ENCODE results near the gene GRIK1.

Gene GRIK1

DNA sequence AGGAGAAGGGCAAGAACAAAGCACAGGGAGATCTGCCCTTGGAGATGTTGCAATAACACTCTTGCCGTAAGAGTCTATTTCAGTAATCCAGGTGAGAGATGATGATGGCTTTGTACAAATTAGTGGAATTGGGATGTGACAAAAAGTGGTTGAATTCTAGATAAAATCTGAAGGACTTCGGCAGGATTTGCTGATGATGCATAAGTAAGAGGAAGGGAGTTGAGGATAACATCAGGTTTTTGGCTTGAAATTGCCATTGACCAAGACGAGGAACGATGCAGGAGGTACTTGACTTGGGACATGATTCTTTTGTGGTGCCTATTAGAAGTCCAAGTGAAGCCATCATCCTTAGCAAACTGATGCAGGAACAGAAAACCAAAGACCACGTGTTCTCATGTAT lies 238.1 kb downstream of the GRIK1 start:
- no peak overlapping the region for H3K4me3 ChIP-seq (ENCODE audit: low read length in 2 of 2)
- H3K27me3 ChIP-seq (ENCODE audit: control insufficient read depth in 1 of 2, insufficient read depth in 2 of 2, low read length in 2 of 2) = no peaks in the 10 kb centered on the region

DNA sequence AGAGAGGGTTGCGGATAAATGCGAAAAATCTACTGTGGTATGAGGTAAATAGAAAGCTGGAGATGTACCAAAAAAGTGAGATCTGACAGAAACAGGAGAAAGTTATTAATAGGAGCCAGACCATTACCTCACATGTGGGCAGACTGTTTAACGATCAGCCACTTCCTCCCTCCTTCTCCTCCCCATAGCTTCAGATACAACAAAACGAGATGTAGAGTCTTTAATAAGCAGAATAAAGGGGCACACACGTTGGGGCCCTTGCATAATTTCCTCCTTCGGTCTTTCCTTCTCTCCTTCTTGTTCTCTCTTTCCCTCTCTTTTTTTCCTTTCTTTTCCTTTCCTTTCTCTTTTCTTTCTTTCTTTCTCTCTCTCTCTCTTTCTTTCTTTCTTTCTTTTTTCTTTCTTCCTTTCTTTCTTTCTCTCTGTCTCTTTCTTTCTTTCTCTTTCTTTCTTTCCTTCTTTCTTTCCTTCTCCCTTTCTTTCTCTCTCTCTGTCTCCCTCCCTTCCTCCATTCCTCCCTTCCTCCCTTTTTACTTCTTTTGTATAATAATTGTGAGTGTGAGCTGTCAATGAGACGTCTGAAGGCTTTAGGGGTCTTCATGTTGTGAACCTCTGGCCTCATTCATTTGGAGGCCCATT lies 242.1 kb downstream of the GRIK1 start:
- H3K4me1 ChIP-seq (ENCODE audit: control insufficient read depth, insufficient read depth, low read length) = no peaks in the 10 kb centered on the region
- H3K4me3 ChIP-seq (ENCODE audit: low read length in 2 of 2) = no peak overlapping the region
- H3K27ac ChIP-seq (ENCODE audit: low read length) = no peak overlapping the region
- H3K9me3 ChIP-seq (ENCODE audit: control insufficient read depth in 2 of 2, low read length in 2 of 2) = peaks cover 0 to 4% of the 10 kb centered on the region in 2 donors
- H3K27me3 ChIP-seq (ENCODE audit: control insufficient read depth in 1 of 2, insufficient read depth in 2 of 2, low read length in 2 of 2) = no peaks in the 10 kb centered on the region
- no peaks in the 10 kb centered on the region for H3K36me3 ChIP-seq (ENCODE audit: control insufficient read depth in 2 of 2, insufficient read depth in 2 of 2, low read length in 2 of 2)
- no peak overlapping the region for H3K9ac ChIP-seq (ENCODE audit: low read length in 2 of 2)

More for the DNA sequence above, 238.1 kb downstream of the GRIK1 start:
- H3K4me1 ChIP-seq (ENCODE audit: control insufficient read depth, insufficient read depth, low read length) = no peaks in the 10 kb centered on the region
- H3K9ac ChIP-seq (ENCODE audit: low read length in 2 of 2) = no peak overlapping the region
- peaks cover 2 to 4% of the 10 kb centered on the region in 2 donors for H3K9me3 ChIP-seq (ENCODE audit: control insufficient read depth in 2 of 2, low read length in 2 of 2)
- no peak overlapping the region for H3K27ac ChIP-seq (ENCODE audit: low read length)
- no peaks in the 10 kb centered on the region for H3K36me3 ChIP-seq (ENCODE audit: control insufficient read depth in 2 of 2, insufficient read depth in 2 of 2, low read length in 2 of 2)

DNA sequence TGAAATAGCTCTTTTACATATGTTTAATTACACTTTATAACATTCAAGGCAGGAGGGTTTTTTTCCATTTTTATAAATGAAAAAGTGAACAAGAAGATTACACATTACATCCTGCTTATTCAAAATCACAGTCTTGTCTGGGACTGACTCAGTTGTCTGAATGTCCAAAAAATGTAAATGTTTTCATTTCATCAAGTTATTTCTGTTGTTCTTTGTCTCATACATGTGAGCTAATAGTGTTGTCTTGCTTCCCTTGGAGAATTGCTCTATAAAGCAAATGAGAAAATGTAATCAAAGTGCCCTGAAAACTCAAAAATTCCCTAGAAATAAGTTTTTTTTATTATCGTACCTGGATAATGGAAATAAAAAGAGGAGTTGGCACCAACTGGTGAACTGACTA lies 242.9 kb downstream of the GRIK1 start:
- Histone ChIP-seq H3K4me1 (ENCODE audit: control insufficient read depth, insufficient read depth, low read length) (no peaks in the 10 kb centered on the region), H3K9ac (ENCODE audit: low read length in 2 of 2) (no peak overlapping the region), H3K27me3 (ENCODE audit: control insufficient read depth in 1 of 2, insufficient read depth in 2 of 2, low read length in 2 of 2) (no peaks in the 10 kb centered on the region), H3K4me3 (ENCODE audit: low read length in 2 of 2) (no peak overlapping the region), H3K36me3 (ENCODE audit: control insufficient read depth in 2 of 2, insufficient read depth in 2 of 2, low read length in 2 of 2) (no peaks in the 10 kb centered on the region), H3K27ac (ENCODE audit: low read length) (no peak overlapping the region), H3K9me3 (ENCODE audit: control insufficient read depth in 2 of 2, low read length in 2 of 2) (peaks cover 0 to 4% of the 10 kb centered on the region in 2 donors)

DNA sequence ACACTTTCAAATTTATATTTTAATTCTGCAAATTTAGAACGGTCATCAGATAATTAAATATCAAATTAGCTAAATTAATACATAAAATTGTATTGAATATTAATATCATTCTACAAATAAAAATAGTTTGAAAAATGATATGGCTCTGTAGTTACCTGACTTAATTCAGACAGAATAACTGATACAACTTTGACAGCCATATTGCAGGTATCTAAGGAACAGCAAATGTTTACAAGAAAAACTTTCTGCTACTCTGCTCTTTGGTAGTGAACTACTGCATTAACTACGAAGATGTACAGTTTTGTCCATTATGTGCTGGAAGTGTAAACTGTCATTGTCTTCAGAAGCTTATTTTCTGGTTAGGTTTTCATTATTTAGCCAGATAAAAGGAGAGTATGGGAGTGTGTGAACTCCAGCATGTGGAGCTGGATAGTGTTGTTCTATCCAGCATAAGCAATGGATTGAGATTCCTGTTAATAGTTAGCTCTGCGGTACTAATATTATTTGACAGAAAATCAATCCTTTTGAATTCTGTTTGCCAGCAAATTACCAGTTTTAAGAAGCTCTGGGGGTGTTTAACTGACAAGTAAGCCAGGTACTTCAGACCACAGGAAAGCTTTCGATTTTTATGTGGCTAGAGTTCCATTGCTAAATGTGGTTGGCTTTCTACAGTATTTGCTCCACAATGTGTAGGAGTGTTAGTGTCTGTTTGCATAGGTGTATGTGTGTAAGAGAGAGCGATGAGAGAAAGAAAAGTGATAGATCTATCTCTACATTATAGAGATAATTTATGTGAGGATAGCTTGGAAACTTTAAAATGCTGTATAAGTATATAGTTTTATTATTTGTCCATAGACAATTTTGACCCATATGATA lies 247.9 kb downstream of the GRIK1 start:
- H3K4me1 ChIP-seq (ENCODE audit: control insufficient read depth, insufficient read depth, low read length) = no peaks in the 10 kb centered on the region
- no peak overlapping the region for H3K4me3 ChIP-seq (ENCODE audit: low read length in 2 of 2)
- H3K9ac ChIP-seq (ENCODE audit: low read length in 2 of 2) = no peak overlapping the region
- H3K36me3 ChIP-seq (ENCODE audit: control insufficient read depth in 2 of 2, insufficient read depth in 2 of 2, low read length in 2 of 2) = no peaks in the 10 kb centered on the region
- no peaks in the 10 kb centered on the region for H3K9me3 ChIP-seq (ENCODE audit: control insufficient read depth in 2 of 2, low read length in 2 of 2)
- no peaks in the 10 kb centered on the region for H3K27me3 ChIP-seq (ENCODE audit: control insufficient read depth in 1 of 2, insufficient read depth in 2 of 2, low read length in 2 of 2)
- no peak overlapping the region for H3K27ac ChIP-seq (ENCODE audit: low read length)

DNA sequence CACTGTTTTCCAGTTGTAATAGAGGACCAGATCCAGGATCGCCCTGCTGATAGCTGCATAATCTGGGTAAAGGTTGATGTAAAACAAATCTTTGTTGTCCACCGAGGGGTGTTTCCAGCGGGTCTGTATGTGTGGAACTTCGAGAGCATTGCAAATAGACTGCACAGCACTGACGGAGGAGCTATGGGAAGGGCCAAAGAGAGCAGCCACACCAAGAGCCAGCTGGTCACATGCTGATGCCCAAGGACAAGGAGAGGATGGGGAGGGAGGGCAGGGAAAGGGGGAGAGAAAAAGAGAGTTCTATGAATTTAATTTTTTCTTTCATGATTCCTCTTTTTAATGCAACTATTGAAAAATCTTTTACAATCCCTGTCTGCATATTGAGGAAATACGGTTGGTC lies 250.0 kb downstream of the GRIK1 start:
- no peaks in the 10 kb centered on the region for H3K27me3 ChIP-seq (ENCODE audit: control insufficient read depth in 1 of 2, insufficient read depth in 2 of 2, low read length in 2 of 2)
- H3K9me3 ChIP-seq (ENCODE audit: control insufficient read depth in 2 of 2, low read length in 2 of 2) = no peaks in the 10 kb centered on the region
- H3K27ac ChIP-seq (ENCODE audit: low read length) = no peak overlapping the region
- no peak overlapping the region for H3K4me3 ChIP-seq (ENCODE audit: low read length in 2 of 2)
- H3K9ac ChIP-seq (ENCODE audit: low read length in 2 of 2) = no peak overlapping the region
- no peaks in the 10 kb centered on the region for H3K36me3 ChIP-seq (ENCODE audit: control insufficient read depth in 2 of 2, insufficient read depth in 2 of 2, low read length in 2 of 2)
- H3K4me1 ChIP-seq (ENCODE audit: control insufficient read depth, insufficient read depth, low read length) = no peaks in the 10 kb centered on the region

DNA sequence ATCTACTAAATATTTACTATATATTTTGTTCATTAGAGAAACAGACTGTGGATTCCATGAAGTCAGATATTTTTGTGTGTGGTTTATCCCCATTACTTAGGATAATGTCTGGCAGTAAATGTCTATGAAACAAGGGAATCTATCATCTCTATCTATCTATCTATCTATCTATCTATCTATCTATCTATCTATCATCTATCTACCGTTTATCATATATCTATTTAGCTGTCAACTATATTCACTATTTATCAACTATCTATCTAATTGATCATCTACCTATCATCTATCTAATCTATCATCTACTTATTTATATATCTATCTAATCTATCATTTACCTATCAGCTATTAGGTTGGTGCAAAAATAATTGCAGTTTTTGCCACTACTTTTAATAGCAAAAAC lies 255.7 kb downstream of the GRIK1 start:
- Histone ChIP-seq H3K27ac (ENCODE audit: low read length) (no peak overlapping the region), H3K27me3 (ENCODE audit: control insufficient read depth in 1 of 2, insufficient read depth in 2 of 2, low read length in 2 of 2) (no peaks in the 10 kb centered on the region), H3K9ac (ENCODE audit: low read length in 2 of 2) (no peak overlapping the region), H3K4me3 (ENCODE audit: low read length in 2 of 2) (no peak overlapping the region), H3K4me1 (ENCODE audit: control insufficient read depth, insufficient read depth, low read length) (no peaks in the 10 kb centered on the region), H3K9me3 (ENCODE audit: control insufficient read depth in 2 of 2, low read length in 2 of 2) (peaks cover 0 to 2% of the 10 kb centered on the region in 2 donors), H3K36me3 (ENCODE audit: control insufficient read depth in 2 of 2, insufficient read depth in 2 of 2, low read length in 2 of 2) (no peaks in the 10 kb centered on the region)

DNA sequence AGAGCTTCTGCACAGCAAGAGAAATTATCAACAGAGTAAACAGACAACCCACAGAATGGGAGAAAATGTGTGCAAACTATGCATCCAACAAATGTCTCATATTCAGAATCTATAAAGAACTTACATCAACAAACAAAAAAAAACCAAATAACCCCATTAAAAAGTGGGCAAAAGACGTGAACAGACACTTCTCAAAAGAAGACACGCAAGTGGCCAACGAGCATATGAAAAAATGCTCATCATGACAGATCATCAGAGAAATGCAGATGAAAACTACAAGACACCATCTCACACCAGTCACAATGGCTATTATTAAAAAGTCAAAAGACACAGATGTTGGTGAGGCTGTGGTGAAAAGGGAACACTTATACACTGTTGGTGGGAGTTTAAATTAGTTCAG lies 257.0 kb downstream of the GRIK1 start:
- Histone ChIP-seq H3K27ac (ENCODE audit: low read length) (no peak overlapping the region), H3K9me3 (ENCODE audit: control insufficient read depth in 2 of 2, low read length in 2 of 2) (peaks cover 0 to 2% of the 10 kb centered on the region in 2 donors), H3K4me3 (ENCODE audit: low read length in 2 of 2) (no peak overlapping the region), H3K27me3 (ENCODE audit: control insufficient read depth in 1 of 2, insufficient read depth in 2 of 2, low read length in 2 of 2) (no peaks in the 10 kb centered on the region), H3K36me3 (ENCODE audit: control insufficient read depth in 2 of 2, insufficient read depth in 2 of 2, low read length in 2 of 2) (no peaks in the 10 kb centered on the region), H3K4me1 (ENCODE audit: control insufficient read depth, insufficient read depth, low read length) (no peaks in the 10 kb centered on the region), H3K9ac (ENCODE audit: low read length in 2 of 2) (no peak overlapping the region)

DNA sequence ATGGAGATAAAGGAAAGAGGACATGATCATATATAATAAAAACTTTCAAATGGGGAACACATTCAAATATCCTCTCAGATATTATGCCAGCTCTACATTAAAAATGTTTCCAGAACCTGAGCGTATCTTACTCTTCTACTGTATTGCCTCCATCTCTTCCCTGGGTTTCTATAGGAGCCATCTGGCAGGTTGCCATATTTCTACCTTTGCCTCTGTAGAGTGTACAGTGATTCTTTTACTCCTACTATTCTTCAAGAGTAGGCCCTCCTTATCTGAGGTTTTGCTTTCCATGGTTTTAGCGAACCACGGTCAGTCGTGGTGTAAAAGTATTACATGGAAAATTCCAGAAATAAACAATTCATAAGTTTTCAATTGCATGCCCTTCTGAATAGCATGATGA lies 259.5 kb downstream of the GRIK1 start:
- Histone ChIP-seq H3K27ac (ENCODE audit: low read length) (no peak overlapping the region), H3K4me3 (ENCODE audit: low read length in 2 of 2) (no peak overlapping the region), H3K4me1 (ENCODE audit: control insufficient read depth, insufficient read depth, low read length) (no peaks in the 10 kb centered on the region), H3K9ac (ENCODE audit: low read length in 2 of 2) (no peak overlapping the region), H3K36me3 (ENCODE audit: control insufficient read depth in 2 of 2, insufficient read depth in 2 of 2, low read length in 2 of 2) (no peaks in the 10 kb centered on the region), H3K9me3 (ENCODE audit: control insufficient read depth in 2 of 2, low read length in 2 of 2) (peaks cover 0 to 2% of the 10 kb centered on the region in 2 donors), H3K27me3 (ENCODE audit: control insufficient read depth in 1 of 2, insufficient read depth in 2 of 2, low read length in 2 of 2) (no peaks in the 10 kb centered on the region)

DNA sequence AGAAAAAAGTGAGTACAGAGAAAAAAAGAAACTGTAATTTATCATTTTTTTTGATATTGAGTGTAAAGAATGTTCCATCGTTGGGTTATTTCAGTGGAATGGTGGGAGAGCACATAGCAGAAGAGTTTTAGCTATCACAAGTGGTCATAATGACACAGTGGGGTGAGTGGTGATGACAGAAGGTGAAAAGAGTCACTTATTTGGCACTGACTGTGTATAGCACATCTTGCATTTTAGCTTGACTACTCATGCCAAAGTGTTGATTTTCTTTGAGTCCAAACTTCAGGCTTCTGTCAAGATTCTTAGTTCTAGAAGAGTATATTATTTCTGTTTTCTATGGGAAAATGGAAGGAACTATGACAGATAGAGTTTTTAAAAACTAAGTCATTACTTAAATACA lies 261.2 kb downstream of the GRIK1 start:
- H3K27me3 ChIP-seq (ENCODE audit: control insufficient read depth in 1 of 2, insufficient read depth in 2 of 2, low read length in 2 of 2) = no peaks in the 10 kb centered on the region
- H3K4me3 ChIP-seq (ENCODE audit: low read length in 2 of 2) = no peak overlapping the region
- peaks cover 0 to 2% of the 10 kb centered on the region in 2 donors for H3K9me3 ChIP-seq (ENCODE audit: control insufficient read depth in 2 of 2, low read length in 2 of 2)
- H3K9ac ChIP-seq (ENCODE audit: low read length in 2 of 2) = no peak overlapping the region
- H3K4me1 ChIP-seq (ENCODE audit: control insufficient read depth, insufficient read depth, low read length) = no peaks in the 10 kb centered on the region
- H3K36me3 ChIP-seq (ENCODE audit: control insufficient read depth in 2 of 2, insufficient read depth in 2 of 2, low read length in 2 of 2) = no peaks in the 10 kb centered on the region
- no peak overlapping the region for H3K27ac ChIP-seq (ENCODE audit: low read length)

DNA sequence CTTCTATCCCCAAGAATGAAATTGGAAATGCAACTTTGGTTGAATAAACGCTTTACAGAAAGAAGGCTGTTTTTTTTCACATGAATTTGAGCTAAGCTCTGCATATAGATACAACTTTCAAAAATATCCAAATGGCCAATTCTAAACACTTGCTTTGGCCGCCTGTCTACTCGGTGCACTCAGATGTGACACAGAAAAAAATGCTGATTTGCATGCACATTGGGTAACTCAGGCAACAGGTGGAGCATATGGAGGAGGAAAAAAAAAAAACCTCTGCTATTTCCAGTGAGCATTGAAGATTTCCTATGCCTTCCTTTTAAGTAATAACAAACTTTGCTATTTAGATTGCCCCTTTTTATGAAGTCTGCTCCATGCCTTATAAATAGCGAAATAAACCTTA lies 262.5 kb downstream of the GRIK1 start:
- Histone ChIP-seq H3K4me1 (ENCODE audit: control insufficient read depth, insufficient read depth, low read length) (no peaks in the 10 kb centered on the region), H3K36me3 (ENCODE audit: control insufficient read depth in 2 of 2, insufficient read depth in 2 of 2, low read length in 2 of 2) (no peaks in the 10 kb centered on the region), H3K27me3 (ENCODE audit: control insufficient read depth in 1 of 2, insufficient read depth in 2 of 2, low read length in 2 of 2) (no peaks in the 10 kb centered on the region), H3K27ac (ENCODE audit: low read length) (no peak overlapping the region), H3K9ac (ENCODE audit: low read length in 2 of 2) (no peak overlapping the region), H3K9me3 (ENCODE audit: control insufficient read depth in 2 of 2, low read length in 2 of 2) (no peaks in the 10 kb centered on the region), H3K4me3 (ENCODE audit: low read length in 2 of 2) (no peak overlapping the region)

DNA sequence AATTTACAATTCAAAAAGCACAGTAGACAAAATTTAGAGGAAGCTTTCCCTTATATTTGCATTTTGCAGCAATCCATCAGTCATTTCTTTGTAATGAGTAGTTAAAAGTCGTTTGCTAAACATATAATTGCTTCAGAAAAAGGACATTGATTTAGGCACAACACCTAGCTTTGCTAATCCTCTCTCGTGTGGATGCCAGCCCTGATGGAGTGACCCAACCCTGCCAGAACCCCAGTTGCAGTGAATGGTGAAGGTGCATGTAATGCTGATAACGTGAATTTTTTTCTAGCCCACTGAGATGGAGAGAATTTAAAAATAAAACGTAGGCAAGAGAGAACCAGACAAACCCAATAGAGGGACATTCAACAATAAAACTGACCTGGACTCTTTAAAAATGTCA lies 263.4 kb downstream of the GRIK1 start:
- Histone ChIP-seq H3K4me3 (ENCODE audit: low read length in 2 of 2) (no peak overlapping the region), H3K27ac (ENCODE audit: low read length) (no peak overlapping the region), H3K9ac (ENCODE audit: low read length in 2 of 2) (no peak overlapping the region), H3K9me3 (ENCODE audit: control insufficient read depth in 2 of 2, low read length in 2 of 2) (no peaks in the 10 kb centered on the region), H3K36me3 (ENCODE audit: control insufficient read depth in 2 of 2, insufficient read depth in 2 of 2, low read length in 2 of 2) (no peaks in the 10 kb centered on the region), H3K27me3 (ENCODE audit: control insufficient read depth in 1 of 2, insufficient read depth in 2 of 2, low read length in 2 of 2) (no peaks in the 10 kb centered on the region), H3K4me1 (ENCODE audit: control insufficient read depth, insufficient read depth, low read length) (no peaks in the 10 kb centered on the region)

Data from stomach smooth muscle (tissue), 2 donors.